ENCODE results near the gene NEU4. TPM values are rescaled to one million over a fixed set of nuclear protein-coding genes. Genes with fewer than 3 reads are reported as not detected.
"Not testable (repeated sequence)": the region's sequence is repeated elsewhere in the genome, so short reads cannot be mapped to it uniquely, and the experiment has no call there.

Gene NEU4
- total RNA-seq, 1 donor from 2014 or later, result 109 TPM

DNA sequence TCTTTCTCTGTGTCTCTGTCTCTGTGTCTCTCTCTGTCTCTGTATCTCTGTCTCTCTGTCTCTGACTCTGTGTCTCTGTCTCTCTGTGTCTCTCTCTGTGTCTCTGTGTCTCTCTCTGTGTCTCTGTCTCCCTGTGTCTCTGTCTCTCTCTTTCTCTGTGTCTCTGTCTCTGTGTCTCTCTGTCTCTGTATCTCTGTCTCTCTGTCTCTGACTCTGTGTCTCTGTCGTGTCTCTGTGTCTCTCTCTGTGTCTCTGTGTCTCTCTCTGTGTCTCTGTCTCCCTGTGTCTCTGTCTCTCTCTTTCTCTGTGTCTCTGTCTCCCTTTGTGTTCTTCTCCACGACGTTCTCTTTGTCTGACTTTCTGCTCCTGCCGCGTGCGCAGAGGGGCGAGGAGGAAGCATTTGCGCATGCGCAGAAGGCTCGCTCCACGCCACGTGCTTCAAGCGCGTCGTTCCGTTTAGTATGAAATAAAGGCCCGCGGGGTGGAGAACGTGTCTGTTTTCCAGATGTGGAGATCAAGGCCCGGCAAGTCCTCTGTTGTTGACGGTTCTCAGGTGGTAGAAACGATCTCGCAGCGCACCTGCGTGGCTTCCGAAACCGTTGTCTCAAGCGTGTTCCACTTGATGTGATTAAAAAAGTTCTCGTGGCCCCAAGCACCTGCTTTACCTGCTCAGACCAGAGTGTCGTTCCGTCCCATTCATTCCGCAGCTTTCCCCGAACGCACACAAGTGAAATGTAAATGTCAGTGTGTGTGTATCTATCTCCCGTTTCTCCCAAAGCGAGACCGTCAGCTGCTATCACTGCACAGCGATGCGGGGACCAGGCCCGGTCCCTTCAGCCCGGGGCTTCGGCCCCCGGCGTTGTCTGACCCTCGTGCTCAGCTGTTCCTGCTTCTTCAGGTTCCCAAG, 14.8 kb downstream of the NEU4 start:
- not testable (repeated sequence) for DNase-seq (ENCODE audit: low spot score)

DNA sequence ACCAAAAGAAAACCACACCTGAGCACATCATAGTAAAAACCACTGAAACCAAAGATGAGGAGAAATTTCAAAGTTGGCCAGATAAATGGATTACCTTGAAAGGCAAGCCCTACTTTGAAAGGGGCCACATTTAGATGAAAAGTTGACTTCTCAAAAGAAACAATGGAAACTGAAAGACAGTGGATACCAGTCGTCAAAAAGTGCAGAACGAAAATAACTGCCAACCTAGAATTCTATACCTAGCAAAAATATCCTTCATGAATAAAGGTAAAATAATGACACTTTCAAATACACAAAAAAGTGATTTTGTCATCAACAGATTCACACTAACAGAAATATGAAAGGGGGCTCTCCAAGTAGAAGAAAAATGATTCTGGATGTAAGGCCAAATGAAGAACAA, 18.4 kb downstream of the NEU4 start:
- DNase-seq (ENCODE audit: low spot score) (no peak), ATAC-seq (no peak)

More for the DNA sequence above, 14.8 kb downstream of the NEU4 start:
- not testable (repeated sequence) for ATAC-seq

GRCh38 chr2:241833101-241833663, 24.2 kb downstream of the NEU4 start:
- ATAC-seq, result no peak
- no peak for DNase-seq (ENCODE audit: low spot score)

DNA sequence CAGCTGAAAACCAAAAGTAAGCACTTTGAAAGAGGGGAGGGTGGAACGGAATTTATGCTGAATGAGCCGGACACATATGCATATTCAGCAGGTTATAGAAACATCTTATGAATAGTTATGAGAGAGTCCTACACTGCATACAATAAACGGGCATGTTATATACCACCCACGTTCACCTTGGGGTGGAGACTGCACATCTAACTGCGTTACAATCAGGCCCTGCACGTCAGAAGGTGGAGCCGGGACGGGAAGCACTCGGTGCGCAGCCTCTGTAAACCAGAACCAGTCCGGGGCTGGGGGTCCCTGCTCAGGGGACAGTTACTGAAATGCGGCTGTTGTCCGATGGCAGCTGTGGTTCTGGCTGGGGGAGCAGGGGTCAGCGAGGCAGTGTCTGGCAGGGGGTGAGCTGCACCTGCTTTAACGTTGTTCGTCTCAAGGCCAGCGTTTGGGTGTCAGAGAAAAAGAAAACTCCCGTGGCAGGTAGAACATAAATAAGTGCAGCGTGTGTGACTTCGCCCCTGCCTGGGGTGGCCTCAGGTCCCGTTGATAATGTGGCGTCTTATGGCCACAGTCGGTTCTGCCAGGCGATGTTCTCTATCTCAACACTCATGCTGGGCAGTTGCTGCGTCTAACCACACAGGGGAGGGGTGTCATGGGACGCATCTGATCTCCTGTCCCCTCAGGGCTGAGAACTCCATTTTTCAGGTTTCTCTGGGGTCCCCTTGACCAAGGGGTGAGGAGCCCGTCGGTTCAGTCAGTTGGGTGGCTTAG, 24.9 kb downstream of the NEU4 start:
- ATAC-seq; DNase-seq (ENCODE audit: low spot score): not testable (repeated sequence)

GRCh38 chr2:241834527-241835210, 25.7 kb downstream of the NEU4 start:
- ATAC-seq (no peak), DNase-seq (ENCODE audit: low spot score) (no peak)

GRCh38 chr2:241835611-241836010, 26.6 kb downstream of the NEU4 start:
- no peak for DNase-seq (ENCODE audit: low spot score)
- no peak for ATAC-seq

- DNase-seq (ENCODE audit: low spot score) (no peak), ATAC-seq (no peak)
Observed at GRCh38 chr2:241836292-241836691, 27.3 kb downstream of the NEU4 start.

DNA sequence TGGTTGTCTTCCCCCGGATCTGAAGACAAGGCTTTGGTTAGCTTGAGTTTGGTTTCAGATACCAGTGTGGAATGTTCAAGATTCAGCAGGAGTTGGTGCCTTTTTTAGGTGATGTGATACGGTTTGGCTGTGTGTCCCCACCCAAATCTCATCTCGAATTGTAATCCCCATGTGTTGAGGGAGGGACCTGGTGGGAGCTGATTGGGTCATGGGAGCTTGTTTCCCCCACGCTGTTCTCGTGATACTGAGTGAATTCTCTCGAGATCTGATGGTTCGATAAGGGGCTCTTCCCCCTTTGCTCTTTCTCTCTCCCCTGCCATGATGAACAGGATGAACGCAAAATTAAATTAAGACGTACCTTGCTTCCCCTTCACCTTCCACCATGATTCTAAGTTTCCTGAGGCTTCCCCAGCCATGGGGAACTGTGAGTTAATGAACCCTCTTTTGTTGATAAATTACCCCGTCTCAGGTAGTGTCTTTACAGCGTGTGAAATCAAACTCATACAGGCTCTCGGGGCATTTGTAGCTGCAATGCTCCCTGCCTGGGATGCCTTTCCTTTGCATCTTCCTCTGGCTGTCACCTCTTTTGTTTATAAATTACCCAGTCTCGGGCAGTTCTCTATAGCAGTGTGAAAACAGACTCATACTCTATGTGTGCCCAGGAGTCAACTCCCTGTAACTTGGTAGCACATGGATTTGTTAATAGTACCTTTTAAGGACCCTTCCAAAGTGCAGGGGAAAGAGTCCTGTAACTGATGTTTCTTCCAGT, 28.4 kb downstream of the NEU4 start:
- no peak for ATAC-seq
- no peak for DNase-seq (ENCODE audit: low spot score)

- no peak for ATAC-seq
Observed at GRCh38 chr2:241841181-241842066, 32.4 kb downstream of the NEU4 start.

DNA sequence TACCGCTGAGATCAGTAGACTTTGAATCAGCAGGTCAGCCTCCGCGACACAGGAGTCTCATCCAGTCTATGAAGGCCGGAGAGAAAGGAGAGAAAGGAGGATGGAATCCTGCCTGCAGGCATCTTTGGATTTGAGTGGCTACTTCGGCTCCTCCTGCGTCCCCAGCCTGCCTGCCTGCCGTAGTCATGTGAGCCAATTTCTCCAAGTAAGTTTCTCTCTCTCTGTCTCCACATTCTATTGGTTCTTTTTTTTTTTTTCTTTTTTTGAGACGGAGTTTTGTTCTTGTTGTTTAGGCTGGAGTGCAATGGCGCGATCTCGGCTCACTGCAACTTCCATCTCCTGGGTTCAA, 33.0 kb downstream of the NEU4 start:
- DNase-seq (ENCODE audit: low spot score), result no peak

More at GRCh38 chr2:241841181-241842066, 32.4 kb downstream of the NEU4 start:
- no peak for DNase-seq (ENCODE audit: low spot score)

GRCh38 chr2:241842620-241843211, 33.7 kb downstream of the NEU4 start:
- DNase-seq (ENCODE audit: low spot score), result peak; percentile 48
- peak; percentile 35 for ATAC-seq

More for the DNA sequence above, 33.0 kb downstream of the NEU4 start:
- no peak for ATAC-seq

- DNase-seq (ENCODE audit: low spot score) (peak; percentile 44), ATAC-seq (no peak)
Observed at GRCh38 chr2:241843321-241844065, 34.5 kb downstream of the NEU4 start.

GRCh38 chr2:241844066-241844728, 35.2 kb downstream of the NEU4 start:
- DNase-seq (ENCODE audit: low spot score), result peak; percentile 71
- peak; percentile 92 for ATAC-seq

- DNase-seq (ENCODE audit: low spot score), result no peak
- ATAC-seq, result no peak
Observed at GRCh38 chr2:241844831-241845578, 36.0 kb downstream of the NEU4 start.

- no peak for ATAC-seq
Observed at GRCh38 chr2:241846406-241846805, 37.4 kb downstream of the NEU4 start.

DNA sequence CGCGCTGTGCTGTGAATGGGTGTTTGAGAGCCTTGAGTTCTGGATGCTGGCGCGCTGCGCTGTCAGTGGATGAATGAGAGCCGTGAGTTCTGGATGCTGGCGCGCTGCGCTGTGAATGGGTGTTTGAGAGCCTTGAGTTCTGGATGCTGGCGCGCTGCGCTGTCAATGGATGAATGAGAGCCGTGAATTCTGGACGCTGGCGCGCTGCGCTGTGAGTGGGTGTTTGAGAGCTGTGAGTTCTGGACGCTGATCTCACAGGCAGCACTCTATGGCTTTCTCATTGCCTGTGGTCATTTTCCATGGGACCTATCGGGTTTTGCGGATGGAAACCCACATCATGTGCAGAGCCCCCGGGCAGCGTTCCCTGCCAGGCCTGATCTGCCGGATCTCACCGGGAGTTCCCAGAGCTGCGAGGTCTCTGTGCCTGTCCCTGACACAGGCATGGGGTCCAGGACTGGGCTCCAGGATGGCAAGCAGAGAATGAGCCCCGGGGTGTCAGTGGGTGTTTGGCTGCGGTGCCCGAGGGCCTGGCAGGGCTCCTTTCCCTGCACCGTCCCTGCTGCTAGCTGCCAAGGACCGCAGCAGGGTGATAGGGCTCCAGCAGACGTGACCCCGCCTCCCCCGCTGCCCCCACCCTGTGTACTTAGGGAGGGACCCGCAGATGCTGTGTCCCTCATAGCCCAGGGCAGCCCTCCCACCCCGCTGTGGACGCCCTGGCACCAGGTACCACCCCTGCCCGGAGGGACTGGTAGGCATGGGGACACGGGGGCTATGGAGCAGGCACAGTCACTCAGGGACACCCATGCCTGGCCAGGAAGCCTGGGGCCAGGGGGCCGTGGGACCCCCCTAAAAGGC, 40.0 kb downstream of the NEU4 start:
- ATAC-seq, result no peak
- DNase-seq (ENCODE audit: low spot score), result no peak

More at GRCh38 chr2:241846406-241846805, 37.4 kb downstream of the NEU4 start:
- no peak for DNase-seq (ENCODE audit: low spot score)
